Nucleus accumbens (tissue), 56 donors: Measurements from ENCODE around the gene CUBN.
"Not testable (repeated sequence)": the region's sequence is repeated elsewhere in the genome, so short reads cannot be mapped to it uniquely, and the experiment has no call there.

Source experiments
- DNase-seq, 56 donors: peaks; one replicate each; lab custom pipeline; 2025; lab: John Stamatoyannopoulos, UW

The CUBN gene

GRCh38 chr10:17022896-17023295 is 106.7 kb downstream of the CUBN start:
- DNase-seq, result no peak

GRCh38 chr10:17022466-17022825 is 107.2 kb downstream of the CUBN start:
- DNase-seq, result no peak

GRCh38 chr10:17021656-17022465 is 107.8 kb downstream of the CUBN start:
- no peak for DNase-seq

GRCh38 chr10:17019696-17020095 is 109.9 kb downstream of the CUBN start:
- no peak for DNase-seq

- not testable (repeated sequence) for DNase-seq
Measured at GRCh38 chr10:17013131-17013983, 116.3 kb downstream of the CUBN start.

GRCh38 chr10:17012731-17013130 is 116.9 kb downstream of the CUBN start:
- DNase-seq, result not testable (repeated sequence)

- no peak for DNase-seq
Measured at GRCh38 chr10:17010363-17011145, 119.1 kb downstream of the CUBN start.

GRCh38 chr10:17009212-17009700 is 120.4 kb downstream of the CUBN start:
- no peak for DNase-seq

- no peak for DNase-seq
Measured at GRCh38 chr10:17007418-17007770, 122.2 kb downstream of the CUBN start.

- DNase-seq, result peak in 5 of 56 donors; percentile 3 to 18 (median 13)
Measured at GRCh38 chr10:17006631-17007417, 122.8 kb downstream of the CUBN start.

- no peak for DNase-seq
Measured at GRCh38 chr10:17005621-17006566, 123.7 kb downstream of the CUBN start.

GRCh38 chr10:17004801-17005380 is 124.7 kb downstream of the CUBN start:
- no peak for DNase-seq

GRCh38 chr10:17003651-17004286 is 125.8 kb downstream of the CUBN start:
- DNase-seq, result no peak

GRCh38 chr10:17003151-17003550 is 126.5 kb downstream of the CUBN start:
- DNase-seq, result no peak

GRCh38 chr10:17001961-17002749 is 127.5 kb downstream of the CUBN start:
- DNase-seq, result no peak

- no peak for DNase-seq
Measured at GRCh38 chr10:17001297-17001744, 128.3 kb downstream of the CUBN start.
